HepG2 (cell line): Measurements from ENCODE around the gene PRADC1. TPM values are rescaled to one million over a fixed set of nuclear protein-coding genes. Genes with fewer than 3 reads are reported as not detected.

Source experiments
- ARNT2 ChIP-seq: sonication (generic); formaldehyde crosslinking; IDR thresholded peaks from 2 replicates; pipeline ENCODE4 v1.8.0; 2022; ENCODE audit warnings: mild to moderate bottlenecking, low read depth, missing genetic modification reagents, moderate library complexity
- DRAP1 ChIP-seq: IDR thresholded peaks from 2 replicates; pipeline ENCODE4 v1.6.1; 2016; ENCODE audit warnings: missing genetic modification reagents, missing compliant biosample characterization
- NKX3-1 ChIP-seq: sonication (generic); formaldehyde crosslinking; IDR thresholded peaks from 2 replicates; pipeline ENCODE4 v1.5.0; 2020; ENCODE audit warnings: missing genetic modification reagents
- ZBTB4 ChIP-seq: sonication (generic); formaldehyde crosslinking; IDR thresholded peaks from 2 replicates; pipeline ENCODE4 v1.4.0; 2020; ENCODE audit warnings: missing genetic modification reagents, mild to moderate bottlenecking, borderline replicate concordance
- ZBTB44 ChIP-seq: sonication (generic); formaldehyde crosslinking; IDR thresholded peaks from 2 replicates; pipeline ENCODE4 v1.4.0; 2020; ENCODE audit warnings: missing genetic modification reagents
- ZFP82 ChIP-seq: sonication (generic); formaldehyde crosslinking; IDR thresholded peaks from 2 replicates; pipeline ENCODE4 v1.5.1; 2020; ENCODE audit warnings: mild to moderate bottlenecking, missing genetic modification reagents, borderline replicate concordance
- ZNF124 ChIP-seq: sonication (generic); formaldehyde crosslinking; IDR thresholded peaks from 2 replicates; pipeline ENCODE4 v1.4.0; 2020; ENCODE audit warnings: missing genetic modification reagents
- ZNF17 ChIP-seq: sonication (generic); formaldehyde crosslinking; IDR thresholded peaks from 2 replicates; pipeline ENCODE4 v1.5.0; 2020; ENCODE audit warnings: mild to moderate bottlenecking, missing genetic modification reagents
- ZNF317 ChIP-seq: sonication (generic); formaldehyde crosslinking; IDR thresholded peaks from 2 replicates; pipeline ENCODE4 v1.5.0; 2020; ENCODE audit warnings: mild to moderate bottlenecking, missing genetic modification reagents
- ZNF407 ChIP-seq: sonication (generic); formaldehyde crosslinking; IDR thresholded peaks from one replicate; pipeline ENCODE4 v1.5.1; 2020; ENCODE audit warnings: mild to moderate bottlenecking, missing genetic modification reagents; ENCODE audit errors: not compliant biosample characterization
- ZNF772 ChIP-seq: sonication (generic); formaldehyde crosslinking; IDR thresholded peaks from 2 replicates; pipeline ENCODE4 v1.5.0; 2020; ENCODE audit warnings: mild to moderate bottlenecking, missing genetic modification reagents
- ZNF782 ChIP-seq: sonication (generic); formaldehyde crosslinking; IDR thresholded peaks from 2 replicates; pipeline ENCODE4 v1.4.0; 2020; ENCODE audit warnings: missing genetic modification reagents, mild to moderate bottlenecking, borderline replicate concordance
- ZNF839 ChIP-seq: sonication (generic); formaldehyde crosslinking; IDR thresholded peaks from 2 replicates; pipeline ENCODE4 v1.4.0; 2020; ENCODE audit warnings: missing genetic modification reagents, mild to moderate bottlenecking, borderline replicate concordance
- ZSCAN9 ChIP-seq: IDR thresholded peaks from 2 replicates; pipeline ENCODE4 v1.6.1; 2016; ENCODE audit warnings: borderline replicate concordance
- polyA plus RNA-seq, 8 experiments: library from polyadenylated mRNA; depleted of rRNA in 3 of 8; stranded (reverse) in 7 of 8; unstranded in 1 of 8; fragments of >200 nt; fragmentation: Illumina TruSeq in 4 of 8; extraction: Trizol in 4 of 8; gene quantifications; 2 replicates each; pipeline versions ENCODE4 v1.2.1 to v1.2.3, GENCODE V29; 2011 to 2016; ENCODE audit warnings: low read depth in 4 of 8, missing spikeins in 1 of 8, mixed read lengths in 1 of 8; ENCODE audit not compliant: insufficient read depth in 1 of 8
- total RNA-seq, 5 experiments: library from RNA; depleted of rRNA; stranded (reverse); fragments of >200 nt; fragmentation: Illumina TruSeq; extraction: Trizol; gene quantifications; 2 replicates each; pipeline ENCODE4 v1.2.3, GENCODE V29; 2016; ENCODE audit warnings: low read depth in 1 of 5

PRADC1 gene
- total and polyA plus RNA-seq, 2 of the 13 experiments (the other 11 are each of a cell fraction or from before 2014, with no cell fraction given) = 12.1 to 37.2 TPM

GRCh38 chr2:73260338-73260984 lies 27.4 kb upstream of the PRADC1 start (continued):
- TF ChIP-seq ZBTB4 (CRISPR knock-in tag) = peak; percentile 62; the same call in 1 of the 2 replicates
- TF ChIP-seq ZNF17 (CRISPR knock-in tag) = no peak
- TF ChIP-seq ZNF124 (CRISPR knock-in tag) = no peak
- TF ChIP-seq NKX3-1 (CRISPR knock-in tag) = no peak
- no peak for TF ChIP-seq ZFP82
- TF ChIP-seq ZSCAN9 (CRISPR knock-in tag) = no peak
- no peak for TF ChIP-seq ARNT2
- TF ChIP-seq ZNF772 = no peak
- no peak for TF ChIP-seq DRAP1
- no peak for TF ChIP-seq ZBTB44 (CRISPR knock-in tag)
- TF ChIP-seq ZNF317 (CRISPR knock-in tag) = no peak
- peak; percentile 37; the same call in 1 of the 2 replicates for TF ChIP-seq ZNF839
- TF ChIP-seq ZNF407 (CRISPR knock-in tag) = no peak
- TF ChIP-seq ZNF782 (CRISPR knock-in tag) = 0 out of 2 replicates have a peak, but pooled peaks have one; percentile 41
